ENCODE results near the gene ITGB8.

Gene ITGB8

GRCh38 chr7:20338285-20338684 is 7.6 kb downstream of the ITGB8 start:
- no peak for TF ChIP-seq CTCF (IDR thresholded peaks at IDR 0.05; ENCODE audit: insufficient read depth, low read length)
- Histone ChIP-seq H3K4me3 (replicated peaks; ENCODE audit: insufficient read depth, low read length) (no peak overlapping the region), H3K27me3 (ENCODE audit: insufficient read depth, poor library complexity, severe bottlenecking) (peaks cover 3% of the 10 kb centered on the region), H3K27ac (replicated peaks) (no peak overlapping the region)
- DNase-seq (ENCODE audit: low read depth in 1 of 2, low spot score in 1 of 2) = no peak

- DNase-seq (ENCODE audit: low read depth in 1 of 2, low spot score in 1 of 2) = no peak
- Histone ChIP-seq H3K27ac (replicated peaks) (no peak overlapping the region), H3K27me3 (ENCODE audit: insufficient read depth, poor library complexity, severe bottlenecking) (peaks cover 2% of the 10 kb centered on the region), H3K4me3 (replicated peaks; ENCODE audit: insufficient read depth, low read length) (no peak overlapping the region)
- no peak for TF ChIP-seq GABPA (IDR thresholded peaks at IDR 0.05; ENCODE audit: low read depth)
- no peak for TF ChIP-seq REST (IDR thresholded peaks at IDR 0.05; ENCODE audit: insufficient replicate concordance, low read depth)
- TF ChIP-seq CTCF (IDR thresholded peaks at IDR 0.05; ENCODE audit: insufficient read depth, low read length) = no peak
Observed at GRCh38 chr7:20340839-20341238, 10.1 kb downstream of the ITGB8 start.

GRCh38 chr7:20343205-20343604 is 12.5 kb downstream of the ITGB8 start:
- Histone ChIP-seq H3K4me3 (replicated peaks; ENCODE audit: insufficient read depth, low read length) (no peak overlapping the region), H3K27me3 (ENCODE audit: insufficient read depth, poor library complexity, severe bottlenecking) (peaks cover 2% of the 10 kb centered on the region), H3K27ac (replicated peaks) (no peak overlapping the region)
- no peak for DNase-seq (ENCODE audit: low read depth in 1 of 2, low spot score in 1 of 2)
- no peak for TF ChIP-seq SPI1 (IDR thresholded peaks at IDR 0.05; ENCODE audit: borderline replicate concordance, low read depth)
- TF ChIP-seq REST (IDR thresholded peaks at IDR 0.05; ENCODE audit: insufficient replicate concordance, low read depth) = no peak
- TF ChIP-seq POLR2AphosphoS5 (IDR thresholded peaks at IDR 0.05; ENCODE audit: low read depth) = no peak

GRCh38 chr7:20343941-20344340 is 13.2 kb downstream of the ITGB8 start:
- no peak for TF ChIP-seq GABPA (IDR thresholded peaks at IDR 0.05; ENCODE audit: low read depth)
- no peak for TF ChIP-seq POLR2AphosphoS5 (IDR thresholded peaks at IDR 0.05; ENCODE audit: low read depth)
- no peak for TF ChIP-seq SPI1 (IDR thresholded peaks at IDR 0.05; ENCODE audit: borderline replicate concordance, low read depth)
- no peak for TF ChIP-seq CTCF (IDR thresholded peaks at IDR 0.05; ENCODE audit: insufficient read depth, low read length)
- no peak for TF ChIP-seq REST (IDR thresholded peaks at IDR 0.05; ENCODE audit: insufficient replicate concordance, low read depth)
- Histone ChIP-seq H3K27ac (replicated peaks) (no peak overlapping the region), H3K4me3 (replicated peaks; ENCODE audit: insufficient read depth, low read length) (no peak overlapping the region), H3K27me3 (ENCODE audit: insufficient read depth, poor library complexity, severe bottlenecking) (peaks cover 2% of the 10 kb centered on the region)
- DNase-seq (ENCODE audit: low read depth in 1 of 2, low spot score in 1 of 2) = no peak
